Endodermal cell (in vitro differentiated cells): ENCODE results near the gene E2F6. TPM values are rescaled to one million over a fixed set of nuclear protein-coding genes. Genes with fewer than 3 reads are reported as not detected.

Source experiments
- DNase-seq: peaks from one replicate; pipeline ENCODE4 v3.0.0-alpha.2; 2017
- H3K27ac ChIP-seq: 2 replicates; pipeline ENCODE4 v1.5.1; 2013; ENCODE audit warnings: mild to moderate bottlenecking, low read depth, low read length, moderate library complexity
- H3K27me3 ChIP-seq: 2 replicates; pipeline ENCODE4 v1.6.1; 2013; ENCODE audit warnings: mild to moderate bottlenecking, low read length, moderate library complexity; ENCODE audit not compliant: insufficient read depth, control insufficient read depth, poor library complexity, severe bottlenecking
- H3K36me3 ChIP-seq: 2 replicates; pipeline ENCODE4 v1.7.0; 2013; ENCODE audit warnings: mild to moderate bottlenecking, low read length, moderate library complexity; ENCODE audit not compliant: control insufficient read depth, insufficient read depth
- H3K4me1 ChIP-seq: one replicate; pipeline ENCODE4 v1.7.0; 2013; ENCODE audit warnings: low read length; ENCODE audit not compliant: control insufficient read depth, insufficient read depth
- H3K4me3 ChIP-seq: 2 replicates; pipeline ENCODE4 v1.5.1; 2013; ENCODE audit warnings: mild to moderate bottlenecking, low read length, moderate library complexity
- H3K9ac ChIP-seq: 2 replicates; pipeline ENCODE4 v1.6.1; 2013; ENCODE audit warnings: mild to moderate bottlenecking, low read length, moderate library complexity; ENCODE audit not compliant: poor library complexity, severe bottlenecking; ENCODE audit errors: extremely low read depth
- H3K9me3 ChIP-seq: 2 replicates; pipeline ENCODE4 v1.6.1; 2013; ENCODE audit warnings: mild to moderate bottlenecking, low read length, moderate library complexity; ENCODE audit not compliant: control insufficient read depth
- H3K27ac Mint-ChIP-seq: 2 replicates; pipeline ENCODE4 v1.8.0; 2020; ENCODE audit warnings: mixed read lengths
- H3K27me3 Mint-ChIP-seq: 2 replicates; pipeline ENCODE4 v1.8.0; 2021; ENCODE audit warnings: mild to moderate bottlenecking, mixed read lengths; ENCODE audit not compliant: insufficient read depth
- H3K36me3 Mint-ChIP-seq: 2 replicates; pipeline ENCODE4 v1.8.0; 2020; ENCODE audit warnings: low read depth, mixed read lengths
- H3K4me1 Mint-ChIP-seq: 2 replicates; pipeline ENCODE4 v1.8.0; 2020; ENCODE audit warnings: mixed read lengths
- H3K4me3 Mint-ChIP-seq: 2 replicates; pipeline ENCODE4 v1.8.0; 2020; ENCODE audit warnings: mild to moderate bottlenecking, moderate library complexity, mixed read lengths
- H3K9me3 Mint-ChIP-seq: 2 replicates; pipeline ENCODE4 v1.8.0; 2020; ENCODE audit warnings: mild to moderate bottlenecking, mixed read lengths
- CTCF ChIP-seq: fragments of 200-600 bp; sonication (generic); conservative IDR thresholded peaks from 2 replicates; pipeline ENCODE4 v1.5.0; 2021; ENCODE audit warnings: antibody characterized with exemption, mild to moderate bottlenecking
- WGBS, 2 experiments: methylation state at CpG; one replicate each; pipeline versions ENCODE4 v1.1.5 to v1.1.7; 2013; ENCODE audit warnings: missing lambda C conversion rate in 2 of 2, mixed read lengths in 1 of 2; ENCODE audit not compliant: insufficient coverage in 1 of 2, insufficient read length in 1 of 2; 5-methylcytosine and 5-hydroxymethylcytosine counted together
- total RNA-seq, 2 donors: library from RNA; stranded (reverse); fragmentation: NEBNext Ultra II Directional in 1 of 2; extraction: Animal tissue kit (Norgen Biotek cat#: 25700) in 1 of 2; gene quantifications; 2 replicates in 1 of 2; 3 replicates in 1 of 2; pipeline ENCODE4 v1.2.1, GENCODE V29; 2021

Gene E2F6
- total RNA-seq, 2 donors from 2014 or later: 24.9 to 30.3 TPM

DNA sequence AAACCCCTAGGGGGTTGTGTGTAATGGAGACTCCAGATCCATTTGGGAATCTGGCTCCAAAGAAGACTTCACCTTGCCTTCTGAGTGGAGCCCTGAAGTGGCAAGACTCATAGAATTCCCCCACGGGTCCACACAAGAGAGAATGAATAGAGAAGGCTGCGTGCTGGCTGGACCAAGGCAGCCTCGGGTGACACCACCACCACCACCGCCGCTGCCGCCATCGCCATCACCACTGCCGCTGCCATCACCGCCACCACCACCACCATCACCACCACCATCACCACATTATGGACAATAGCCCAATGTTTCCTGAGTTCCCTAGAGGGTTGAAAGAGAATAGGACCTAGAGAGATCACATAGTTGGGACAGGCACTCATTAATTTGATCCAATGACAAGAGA lies 63.5 kb downstream of the E2F6 start:
- no peak for DNase-seq
- peaks cover 6% of the 10 kb centered on the region for H3K27me3 Mint-ChIP-seq
- H3K36me3 ChIP-seq: no peaks in the 10 kb centered on the region
- H3K27ac ChIP-seq: no peak overlapping the region
- H3K27me3 ChIP-seq: no peaks in the 10 kb centered on the region
- H3K4me3 Mint-ChIP-seq: no peak overlapping the region
- no peak overlapping the region for H3K9ac ChIP-seq
- 97% methylated on average over 9 of the region's 9 CpGs; no CpG with 5 or more reads in 1 of the 2 experiments for WGBS, 2 experiments
- H3K27ac Mint-ChIP-seq: no peak overlapping the region
- no peaks in the 10 kb centered on the region for H3K4me1 ChIP-seq
- peaks cover 11% of the 10 kb centered on the region for H3K4me1 Mint-ChIP-seq
- TF ChIP-seq CTCF: no peak
- peaks cover 3% of the 10 kb centered on the region for H3K9me3 Mint-ChIP-seq
- no peaks in the 10 kb centered on the region for H3K36me3 Mint-ChIP-seq
- no peak overlapping the region for H3K4me3 ChIP-seq
- H3K9me3 ChIP-seq: no peaks in the 10 kb centered on the region

DNA sequence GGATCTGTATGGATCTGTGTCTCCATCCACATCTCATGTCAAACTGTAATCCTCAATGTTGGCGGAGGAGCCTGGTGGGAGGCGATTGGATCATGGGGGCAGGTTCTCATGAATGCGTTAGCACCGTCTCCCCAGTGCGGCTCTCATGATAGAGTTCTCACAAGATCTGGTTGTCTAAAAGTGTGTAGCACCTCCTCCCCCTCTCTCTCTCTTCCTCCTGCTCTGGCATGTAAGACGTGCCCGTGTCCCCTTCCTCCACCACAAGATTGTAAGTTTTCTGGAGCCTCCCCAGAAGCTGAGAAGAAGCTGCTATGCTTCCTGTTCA lies 66.6 kb downstream of the E2F6 start:
- Histone ChIP-seq H3K36me3 (no peaks in the 10 kb centered on the region), H3K4me3 (no peak overlapping the region), H3K27ac (no peak overlapping the region), H3K9me3 (no peaks in the 10 kb centered on the region), H3K9ac (no peak overlapping the region), H3K4me1 (no peaks in the 10 kb centered on the region), H3K27me3 (no peaks in the 10 kb centered on the region)
- H3K27me3 Mint-ChIP-seq: peaks cover 3% of the 10 kb centered on the region
- no peaks in the 10 kb centered on the region for H3K36me3 Mint-ChIP-seq
- H3K4me1 Mint-ChIP-seq: peaks cover 11% of the 10 kb centered on the region
- WGBS, 2 experiments: 95 to 96% methylated on average over 7 of the region's 7 CpGs
- no peak overlapping the region for H3K27ac Mint-ChIP-seq
- peaks cover 3% of the 10 kb centered on the region for H3K9me3 Mint-ChIP-seq
- TF ChIP-seq CTCF: no peak
- H3K4me3 Mint-ChIP-seq: no peak overlapping the region
- DNase-seq: no peak

DNA sequence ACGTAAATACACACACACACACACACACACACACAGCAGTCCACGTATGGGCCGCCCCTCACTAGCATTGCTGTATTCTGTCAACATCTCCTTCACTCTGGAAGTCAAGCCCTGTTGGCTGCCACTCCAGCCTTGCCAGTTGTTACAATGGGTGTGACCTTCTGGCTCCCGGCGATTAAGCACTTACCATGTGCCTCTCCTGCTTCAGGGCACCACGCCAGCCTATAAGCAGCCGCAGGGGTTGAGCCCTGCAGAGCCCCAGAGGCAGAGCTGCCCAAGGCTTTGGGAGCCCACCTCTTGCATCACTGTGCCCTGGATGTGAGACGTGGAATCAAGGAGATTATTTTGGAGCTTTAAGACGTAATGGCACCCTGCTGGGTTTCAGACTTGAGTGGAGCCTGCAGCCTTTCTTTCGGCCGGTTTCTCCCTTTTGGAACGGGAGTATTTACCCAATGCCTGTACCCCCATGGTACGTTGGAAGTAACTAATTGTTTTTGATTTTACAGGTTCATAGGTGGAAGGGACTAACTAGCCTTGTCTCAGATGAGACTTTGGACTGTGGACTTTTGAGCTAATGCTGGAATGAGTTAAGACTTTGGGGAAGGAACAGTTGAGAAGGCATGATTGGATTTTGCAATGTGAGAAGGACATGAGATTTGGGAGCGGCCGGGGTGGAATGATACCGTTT lies 67.1 kb downstream of the E2F6 start:
- no peaks in the 10 kb centered on the region for H3K36me3 ChIP-seq
- TF ChIP-seq CTCF: no peak
- no peaks in the 10 kb centered on the region for H3K9me3 ChIP-seq
- peaks cover 3% of the 10 kb centered on the region for H3K27me3 Mint-ChIP-seq
- H3K4me1 ChIP-seq: no peaks in the 10 kb centered on the region
- no peak overlapping the region for H3K27ac ChIP-seq
- no peak overlapping the region for H3K4me3 Mint-ChIP-seq
- peaks cover 3% of the 10 kb centered on the region for H3K9me3 Mint-ChIP-seq
- no peaks in the 10 kb centered on the region for H3K27me3 ChIP-seq
- no peak overlapping the region for H3K27ac Mint-ChIP-seq
- peak; percentile 41 for DNase-seq
- WGBS, 2 experiments: 85 to 89% methylated on average over 11 to 16 of the region's 16 CpGs
- H3K36me3 Mint-ChIP-seq: no peaks in the 10 kb centered on the region
- H3K4me1 Mint-ChIP-seq: peaks cover 10% of the 10 kb centered on the region
- no peak overlapping the region for H3K9ac ChIP-seq
- H3K4me3 ChIP-seq: no peak overlapping the region
